IMR-90 (cell line): ENCODE measurements around the gene PIGC. TPM values are rescaled to one million over a fixed set of nuclear protein-coding genes. Genes with fewer than 3 reads are reported as not detected.

Experiments used
- ATAC-seq: fragments of 200-7000 bp; cut with Tn5 transposase; 2 replicates; pipeline ENCODE4 v1.9.1; 2020; ENCODE audit warnings: low read depth, mild to moderate bottlenecking, moderate library complexity
- BruUV-seq: library from RNA; stranded (reverse); fragments of 400-500 nt; replicated peaks from 2 replicates; lab custom pipeline; 2021; lab: Mats Ljungman, UMichigan
- CTCF ChIA-PET: fragments of 300-600 bp; formaldehyde crosslinking; extraction: SDS; loops from one replicate; lab custom pipeline; 2021; ENCODE audit warnings: antibody characterized with exemption; lab: Yijun Ruan, JAX
- POLR2A ChIA-PET: fragments of 300-600 bp; sonication (Branson Sonifier 250); formaldehyde crosslinking; loops from one replicate; lab custom pipeline; 2022; ENCODE audit warnings: antibody characterized with exemption; ENCODE audit not compliant: unreplicated experiment; lab: Charles Lee
- DNase-seq: peaks from one replicate; pipeline ENCODE4 v3.0.0; 2013
- H2AFZ ChIP-seq: replicated peaks from 2 replicates; pipeline ENCODE3; 2013; ENCODE audit warnings: low read length, mild to moderate bottlenecking; ENCODE audit not compliant: poor library complexity
- H2AK5ac ChIP-seq: 2 replicates; pipeline ENCODE4 v1.6.1; 2013; ENCODE audit warnings: low read depth, low read length, inconsistent platforms
- H2AK9ac ChIP-seq: replicated peaks from 2 replicates; pipeline ENCODE3; 2013; ENCODE audit warnings: mild to moderate bottlenecking, low read depth, low read length, moderate library complexity; ENCODE audit not compliant: poor library complexity
- H2BK120ac ChIP-seq: 2 replicates; pipeline ENCODE4 v1.6.1; 2013; ENCODE audit warnings: low read depth, low read length, inconsistent platforms
- H2BK15ac ChIP-seq: 3 replicates; pipeline ENCODE4 v1.6.1; 2013; ENCODE audit warnings: low read depth, low read length, inconsistent platforms
- H2BK20ac ChIP-seq: 2 replicates; pipeline ENCODE4 v1.6.1; 2013; ENCODE audit warnings: low read depth, mild to moderate bottlenecking, inconsistent platforms, low read length, moderate library complexity
- H2BK5ac ChIP-seq: 2 replicates; pipeline ENCODE4 v1.6.1; 2013; ENCODE audit warnings: mild to moderate bottlenecking, low read depth, low read length, inconsistent platforms; ENCODE audit not compliant: poor library complexity, severe bottlenecking
- H3K14ac ChIP-seq: replicated peaks from 2 replicates; pipeline ENCODE4 v1.6.1; 2013; ENCODE audit warnings: low read depth, low read length, inconsistent platforms
- H3K18ac ChIP-seq: 2 replicates; pipeline ENCODE4 v1.6.1; 2013; ENCODE audit warnings: low read depth, low read length, control low read depth
- H3K23ac ChIP-seq: 2 replicates; pipeline ENCODE4 v1.6.1; 2013; ENCODE audit warnings: low read depth, low read length, inconsistent platforms
- H3K27ac ChIP-seq: 2 replicates; pipeline ENCODE4 v1.5.1; 2013; ENCODE audit warnings: mild to moderate bottlenecking, control low read depth, low read length; ENCODE audit not compliant: insufficient read depth
- H3K27me3 ChIP-seq: 2 replicates; pipeline ENCODE4 v1.6.1; 2013; ENCODE audit warnings: low read length; ENCODE audit not compliant: control insufficient read depth, insufficient read depth
- H3K36me3 ChIP-seq: 2 replicates; pipeline ENCODE4 v1.6.1; 2013; ENCODE audit warnings: low read length, mixed read lengths; ENCODE audit not compliant: control insufficient read depth, insufficient read depth
- H3K4ac ChIP-seq: 2 replicates; pipeline ENCODE4 v1.6.1; 2013; ENCODE audit warnings: low read depth, low read length, inconsistent platforms
- H3K4me1 ChIP-seq: 2 replicates; pipeline ENCODE4 v1.6.1; 2013; ENCODE audit warnings: low read length, mixed read lengths; ENCODE audit not compliant: control insufficient read depth, insufficient read depth
- H3K4me2 ChIP-seq: 2 replicates; pipeline ENCODE4 v1.6.1; 2013; ENCODE audit warnings: low read depth, mild to moderate bottlenecking, control low read depth, low read length, moderate library complexity
- H3K4me3 ChIP-seq: 2 replicates; pipeline ENCODE4 v1.5.1; 2013; ENCODE audit warnings: low read depth, mild to moderate bottlenecking, control low read depth, low read length, moderate library complexity; ENCODE audit not compliant: insufficient read depth
- H3K56ac ChIP-seq: 2 replicates; pipeline ENCODE4 v1.6.1; 2013; ENCODE audit warnings: low read length, inconsistent platforms; ENCODE audit not compliant: insufficient read depth; ENCODE audit errors: extremely low read depth
- H3K79me1 ChIP-seq, 2 experiments: 2 replicates each; pipeline ENCODE4 v1.6.1; 2013; ENCODE audit warnings: low read length in 2 of 2, inconsistent platforms in 1 of 2, low read depth in 1 of 2
- H3K9ac ChIP-seq: 2 replicates; pipeline ENCODE4 v1.6.1; 2013; ENCODE audit warnings: low read depth, low read length, control low read depth
- H3K9me1 ChIP-seq: 2 replicates; pipeline ENCODE4 v1.6.1; 2013; ENCODE audit warnings: low read length, inconsistent platforms; ENCODE audit not compliant: insufficient read depth
- H3K9me3 ChIP-seq: 2 replicates; pipeline ENCODE4 v1.6.1; 2013; ENCODE audit warnings: low read length; ENCODE audit not compliant: control insufficient read depth, insufficient read depth
- H4K20me1 ChIP-seq: 2 replicates; pipeline ENCODE4 v1.6.1; 2013; ENCODE audit warnings: low read length, inconsistent platforms; ENCODE audit not compliant: insufficient read depth
- H4K5ac ChIP-seq: 2 replicates; pipeline ENCODE4 v1.6.1; 2013; ENCODE audit warnings: mild to moderate bottlenecking, low read depth, low read length, control low read depth
- H4K8ac ChIP-seq, 2 experiments: 2 replicates each; pipeline ENCODE4 v1.6.1; 2013; ENCODE audit warnings: low read depth in 2 of 2, low read length in 2 of 2, control low read depth in 1 of 2, inconsistent platforms in 1 of 2
- H4K91ac ChIP-seq: 2 replicates; pipeline ENCODE4 v1.6.1; 2013; ENCODE audit warnings: low read depth, low read length, inconsistent platforms; ENCODE audit not compliant: insufficient read depth
- CEBPB ChIP-seq: IDR thresholded peaks from 2 replicates; pipeline ENCODE4 v1.6.1; 2012; ENCODE audit warnings: low read depth, low read length, improper control_type of control experiment
- CTCF ChIP-seq: conservative IDR thresholded peaks from 2 replicates; pipeline ENCODE4 v1.5.1; 2012; ENCODE audit warnings: mild to moderate bottlenecking, low read depth, low read length, improper control_type of control experiment
- ELK1 ChIP-seq: fragments of 150-350 bp; IDR thresholded peaks from 2 replicates; pipeline ENCODE4 v1.6.1; 2016; ENCODE audit warnings: low read depth, mild to moderate bottlenecking, low read length, moderate library complexity, borderline replicate concordance
- FOS ChIP-seq: fragments of 150-350 bp; IDR thresholded peaks from 2 replicates; pipeline ENCODE4 v1.6.1; 2016; ENCODE audit warnings: low read depth, low read length
- MAFK ChIP-seq: IDR thresholded peaks from 2 replicates; pipeline ENCODE4 v1.6.1; 2012; ENCODE audit warnings: low read depth, low read length, improper control_type of control experiment
- MAZ ChIP-seq: IDR thresholded peaks from 2 replicates; pipeline ENCODE4 v1.6.1; 2012; ENCODE audit warnings: low read depth, mild to moderate bottlenecking, low read length, improper control_type of control experiment, moderate library complexity, borderline replicate concordance
- NFE2L2 ChIP-seq: fragments of 150-350 bp; IDR thresholded peaks from 2 replicates; pipeline ENCODE4 v1.6.1; 2016; ENCODE audit warnings: low read depth, mild to moderate bottlenecking, low read length
- POLR2A ChIP-seq: IDR thresholded peaks from 2 replicates; pipeline ENCODE4 v1.6.1; 2012; ENCODE audit warnings: mild to moderate bottlenecking, low read depth, low read length
- RCOR1 ChIP-seq: IDR thresholded peaks from 2 replicates; pipeline ENCODE4 v1.6.1; 2012; ENCODE audit warnings: mild to moderate bottlenecking, low read length, improper control_type of control experiment; ENCODE audit not compliant: insufficient replicate concordance
- RFX5 ChIP-seq: IDR thresholded peaks from 2 replicates; pipeline ENCODE4 v1.8.0; 2012; ENCODE audit warnings: low read depth, mild to moderate bottlenecking, low read length, moderate library complexity
- SMC3 ChIP-seq: fragments of 150-350 bp; IDR thresholded peaks from 2 replicates; pipeline ENCODE4 v1.6.1; 2016; ENCODE audit warnings: low read depth, mild to moderate bottlenecking, antibody characterized with exemption, low read length, moderate library complexity
- USF2 ChIP-seq: fragments of 150-350 bp; IDR thresholded peaks from 2 replicates; pipeline ENCODE4 v1.6.1; 2017; ENCODE audit warnings: mild to moderate bottlenecking, antibody characterized with exemption, low read length, low read depth
- WGBS, 2 experiments: methylation state at CpG; one replicate each; pipeline versions ENCODE4 v1.1.5 to v1.1.7; 2013; ENCODE audit warnings: missing lambda C conversion rate in 2 of 2; ENCODE audit not compliant: insufficient read length in 1 of 2; ENCODE audit errors: extremely low coverage in 2 of 2; 5-methylcytosine and 5-hydroxymethylcytosine counted together
- dilution Hi-C: fragments of 300-500 bp; cut with HindIII; formaldehyde crosslinking; loops from one replicate; pipeline ENCODE4 v1.14.3; 2018; ENCODE audit warnings: low sequenced_read_pairs; ENCODE audit not compliant: unreplicated experiment
- in situ Hi-C: fragments of 300-500 bp; cut with MboI; formaldehyde crosslinking; loops from 3 replicates; pipeline ENCODE4 v1.14.3; 2019; ENCODE audit warnings: low sequenced_read_pairs, inconsistent platforms, mixed read lengths
- intact Hi-C: fragments of 100-400 bp; cut with micrococcal nuclease; formaldehyde crosslinking; loops from 2 replicates; pipeline ENCODE4 v1.10.0; 2022
- polyA plus RNA-seq, 3 experiments: library from polyadenylated mRNA; depleted of rRNA; stranded (reverse); fragments of >200 nt; gene quantifications; 2 replicates each; pipeline ENCODE4 v1.2.3, GENCODE V29; 2012; ENCODE audit warnings: low replicate concordance in 1 of 3
- total RNA-seq: library from RNA; depleted of rRNA; stranded (reverse); fragments of >200 nt; gene quantifications from 2 replicates; pipeline ENCODE4 v1.2.3, GENCODE V29; 2012

PIGC gene
- total and polyA plus RNA-seq, 2 of the 4 experiments (the other 2 are of a cell fraction), result 14.9 to 15.8 TPM

GRCh38 chr1:172398970-172399755 is 44.7 kb downstream of the PIGC start:
- H4K91ac ChIP-seq, result peak overlapping the region; percentile 29; the same call in 1 of the 2 replicates
- DNase-seq (peak; percentile 92), ATAC-seq (peak; percentile 88)
- H2BK15ac ChIP-seq, result peak overlapping the region; percentile 41; the same call in 1 of the 3 replicates
- H3K36me3 ChIP-seq, result no peaks in the 10 kb centered on the region
- peak overlapping the region; percentile 32 for H2BK20ac ChIP-seq
- no peak overlapping the region for H2AK5ac ChIP-seq
- H3K27me3 ChIP-seq, result no peaks in the 10 kb centered on the region
- peak overlapping the region; percentile 61 for H2BK5ac ChIP-seq
- H4K20me1 ChIP-seq, result no peaks in the 10 kb centered on the region
- peak overlapping the region; percentile 59; the same call in 1 of the 2 replicates for H3K27ac ChIP-seq
- H2BK120ac ChIP-seq, result peak overlapping the region; percentile 67
- H3K4ac ChIP-seq, result peak overlapping the region; percentile 7; the same call in 1 of the 2 replicates
- WGBS, 2 experiments, result 0% methylated on average over 3 of the region's 9 CpGs; no CpG with 5 or more reads in 1 of the 2 experiments
- H3K79me1 ChIP-seq, result no peaks in the 10 kb centered on the region
- peak overlapping the region; percentile 21; the same call in 1 of the 2 replicates for H3K4me2 ChIP-seq
- H3K18ac ChIP-seq, result peak overlapping the region; percentile 4
- no peak overlapping the region for H3K4me3 ChIP-seq
- peak overlapping the region; percentile 5; the same call in 1 of the 2 replicates for H4K5ac ChIP-seq
- POLR2A ChIA-PET, result interaction anchor here (0.6 to 2.2 kb wide), 3 partner anchors 15 to 258 kb away, joined by 3 to 12 read pairs (median 5); no protein-coding TSS in a partner anchor
- peaks cover 3% of the 10 kb centered on the region for H3K4me1 ChIP-seq
- in situ Hi-C loops (loop anchor here (10.0 kb wide), 1 partner anchor 254 kb away; no protein-coding TSS in a partner anchor), dilution Hi-C loops (no loop called here), intact Hi-C loops (loop anchor here (1.0 to 5.0 kb wide), 10 partner anchors 41 to 397 kb away; partner anchors contain the start of gene PIGC)
- CTCF ChIA-PET, result interaction anchor here (0.6 to 2.2 kb wide), 8 partner anchors 18 to 397 kb away, joined by 3 to 8 read pairs (median 4); no protein-coding TSS in a partner anchor
- peak overlapping the region; percentile 80 for H2AFZ ChIP-seq
- H4K8ac ChIP-seq, result peak overlapping the region; percentile 12 to 42; a peak in 2 of 4 replicates
- no peak overlapping the region for H3K9ac ChIP-seq
- no peaks in the 10 kb centered on the region for H3K9me3 ChIP-seq
- BruUV-seq, result no TSS peak
- H3K56ac ChIP-seq, result peak overlapping the region; percentile 42
- H3K9me1 ChIP-seq, result no peaks in the 10 kb centered on the region
- 0 out of 2 replicates have a peak overlapping the region, but pooled peaks have one; percentile 11 for H3K14ac ChIP-seq
- H3K23ac ChIP-seq, result peak overlapping the region; percentile 38; the same call in 1 of the 2 replicates
- H2AK9ac ChIP-seq, result no peak overlapping the region
- TF ChIP-seq SMC3 (peak; percentile 92), USF2 (no peak), CEBPB (0 out of 2 replicates have a peak, but pooled peaks have one; percentile 23), NFE2L2 (no peak), POLR2A (0 out of 2 replicates have a peak, but pooled peaks have one; percentile 27), FOS (no peak; the same call in 1 of the 2 replicates), RCOR1 (no peak), MAFK (peak; percentile 15; the same call in 1 of the 2 replicates), RFX5 (no peak), MAZ (peak; percentile 48; the same call in 1 of the 2 replicates), CTCF (peak; percentile 74), ELK1 (no peak)
